OCI-M2 (cell line): ENCODE data around the gene PRLH.

Experiments used
- DNase-seq: peaks from one replicate; lab custom pipeline; 2025; ENCODE audit not compliant: unreplicated experiment; lab: John Stamatoyannopoulos, UW

Gene PRLH

GRCh38 chr2:237563816-237564215 is 2.6 kb upstream of the PRLH start:
- DNase-seq, result no peak

- DNase-seq, result no peak
Observed at GRCh38 chr2:237564526-237565131, 1.7 kb upstream of the PRLH start.

GRCh38 chr2:237565974-237566373 is 400 bp upstream of the PRLH start:
- DNase-seq, result no peak

GRCh38 chr2:237567276-237568029 is 1.1 kb downstream of the PRLH start:
- no peak for DNase-seq

GRCh38 chr2:237568121-237568660 is 1.8 kb downstream of the PRLH start:
- no peak for DNase-seq

GRCh38 chr2:237569041-237569440 is 2.7 kb downstream of the PRLH start:
- no peak for DNase-seq

GRCh38 chr2:237569896-237570295 is 3.5 kb downstream of the PRLH start:
- DNase-seq, result no peak

GRCh38 chr2:237570776-237571335 is 4.5 kb downstream of the PRLH start:
- no peak for DNase-seq

GRCh38 chr2:237571551-237571950 is 5.2 kb downstream of the PRLH start:
- no peak for DNase-seq

GRCh38 chr2:237572021-237572741 is 5.8 kb downstream of the PRLH start:
- no peak for DNase-seq

- DNase-seq, result no peak
Observed at GRCh38 chr2:237572742-237573101, 6.3 kb downstream of the PRLH start.

- no peak for DNase-seq
Observed at GRCh38 chr2:237573721-237574415, 7.5 kb downstream of the PRLH start.

GRCh38 chr2:237574467-237574866 is 8.1 kb downstream of the PRLH start:
- DNase-seq, result no peak

- DNase-seq, result no peak
Observed at GRCh38 chr2:237574894-237575868, 8.8 kb downstream of the PRLH start.

GRCh38 chr2:237575869-237576862 is 9.8 kb downstream of the PRLH start:
- DNase-seq, result no peak

- DNase-seq, result no peak
Observed at GRCh38 chr2:237576974-237577373, 10.6 kb downstream of the PRLH start.

- no peak for DNase-seq
Observed at GRCh38 chr2:237577458-237577857, 11.1 kb downstream of the PRLH start.

GRCh38 chr2:237577956-237578870 is 11.8 kb downstream of the PRLH start:
- DNase-seq, result no peak
